Fibroblast of mammary gland (primary cell): Measurements from ENCODE around the gene SLC38A5.
"Not testable (repeated sequence)": the region's sequence is repeated elsewhere in the genome, so short reads cannot be mapped to it uniquely, and the experiment has no call there.

ENCODE experiments used
- DNase-seq: peaks from one replicate; pipeline ENCODE4 v3.0.0-alpha.2; 2010; ENCODE audit warnings: low read depth
- H3K4me3 ChIP-seq: 2 replicates; pipeline ENCODE4 v1.5.1; 2011; ENCODE audit warnings: low read depth, mild to moderate bottlenecking, low read length, moderate library complexity; ENCODE audit not compliant: control insufficient read depth
- TF ChIP-seq, protein P1 (sequence below): conservative IDR thresholded peaks from 2 replicates; pipeline ENCODE4 v1.5.1; 2011; ENCODE audit warnings: low read depth, low read length, inconsistent platforms; ENCODE audit not compliant: control insufficient read depth, insufficient read depth

SLC38A5 gene

DNA sequence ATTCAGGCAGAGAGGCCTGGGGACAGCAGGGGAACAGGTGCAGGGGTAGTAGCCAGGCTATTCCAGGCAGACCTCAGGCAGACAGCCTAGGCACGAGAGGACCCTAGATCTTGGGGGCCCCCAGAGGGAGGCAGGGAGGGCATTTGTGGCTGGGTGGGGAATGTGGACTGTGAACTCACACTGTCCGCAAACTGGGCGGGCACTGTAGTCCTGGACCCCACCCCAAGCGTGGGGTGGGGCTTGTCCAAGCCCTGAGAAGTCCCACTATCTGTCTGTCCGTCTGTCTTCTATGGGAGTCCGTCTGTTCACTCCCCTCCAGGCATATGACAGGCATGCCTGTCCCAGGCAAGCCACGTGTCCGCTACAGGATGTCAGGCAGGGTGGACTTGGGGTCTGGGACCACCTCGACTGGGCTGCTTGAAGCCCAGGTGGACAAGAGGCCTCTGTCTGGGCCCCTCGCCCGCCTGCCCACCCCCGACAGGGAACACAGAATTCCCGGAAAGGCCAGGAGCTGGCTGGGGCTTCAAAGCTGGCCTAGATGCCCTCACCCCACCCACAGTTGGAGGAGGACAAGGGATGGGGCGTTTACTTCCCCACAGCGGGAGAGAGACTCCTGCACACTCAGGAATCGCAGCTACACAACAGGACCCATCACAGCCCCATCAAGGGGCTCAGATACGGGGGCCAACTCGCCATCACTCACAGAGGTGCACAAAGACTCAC, at the start of gene SLC38A5:
TSS of gene SLC38A5 (minus strand) at position 151 of the 723 bp plus-strand sequence. CDS start 2,336 bp downstream, outside the sequence.
- TF ChIP-seq, protein P1, sequence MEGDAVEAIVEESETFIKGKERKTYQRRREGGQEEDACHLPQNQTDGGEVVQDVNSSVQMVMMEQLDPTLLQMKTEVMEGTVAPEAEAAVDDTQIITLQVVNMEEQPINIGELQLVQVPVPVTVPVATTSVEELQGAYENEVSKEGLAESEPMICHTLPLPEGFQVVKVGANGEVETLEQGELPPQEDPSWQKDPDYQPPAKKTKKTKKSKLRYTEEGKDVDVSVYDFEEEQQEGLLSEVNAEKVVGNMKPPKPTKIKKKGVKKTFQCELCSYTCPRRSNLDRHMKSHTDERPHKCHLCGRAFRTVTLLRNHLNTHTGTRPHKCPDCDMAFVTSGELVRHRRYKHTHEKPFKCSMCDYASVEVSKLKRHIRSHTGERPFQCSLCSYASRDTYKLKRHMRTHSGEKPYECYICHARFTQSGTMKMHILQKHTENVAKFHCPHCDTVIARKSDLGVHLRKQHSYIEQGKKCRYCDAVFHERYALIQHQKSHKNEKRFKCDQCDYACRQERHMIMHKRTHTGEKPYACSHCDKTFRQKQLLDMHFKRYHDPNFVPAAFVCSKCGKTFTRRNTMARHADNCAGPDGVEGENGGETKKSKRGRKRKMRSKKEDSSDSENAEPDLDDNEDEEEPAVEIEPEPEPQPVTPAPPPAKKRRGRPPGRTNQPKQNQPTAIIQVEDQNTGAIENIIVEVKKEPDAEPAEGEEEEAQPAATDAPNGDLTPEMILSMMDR, result no peak

DNA sequence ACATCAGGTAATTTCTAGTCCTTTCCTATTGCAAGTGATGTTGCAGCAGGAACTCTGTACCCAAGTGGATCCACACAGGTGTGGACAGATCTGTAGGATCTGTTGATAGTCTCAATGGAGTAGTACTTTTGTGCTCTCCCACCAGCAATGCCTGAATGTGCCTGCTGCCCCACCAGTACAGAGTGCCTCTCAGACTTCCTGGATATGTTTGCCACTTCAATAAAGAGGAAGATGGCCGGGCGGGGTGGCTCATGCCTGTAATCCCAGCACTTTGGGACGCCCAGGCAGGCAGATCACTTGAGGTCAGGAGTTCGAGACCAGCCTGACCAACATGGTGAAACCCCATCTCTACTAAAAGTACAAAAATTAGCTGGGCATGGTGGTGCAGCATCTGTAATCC, 49.4 kb upstream of the SLC38A5 start:
- H3K4me3 ChIP-seq, DNase-seq: not testable (repeated sequence)

More for the DNA sequence above, at the start of gene SLC38A5:
- DNase-seq, result no peak
- H3K4me3 ChIP-seq, result no peak within 1 kb of the TSS

DNA sequence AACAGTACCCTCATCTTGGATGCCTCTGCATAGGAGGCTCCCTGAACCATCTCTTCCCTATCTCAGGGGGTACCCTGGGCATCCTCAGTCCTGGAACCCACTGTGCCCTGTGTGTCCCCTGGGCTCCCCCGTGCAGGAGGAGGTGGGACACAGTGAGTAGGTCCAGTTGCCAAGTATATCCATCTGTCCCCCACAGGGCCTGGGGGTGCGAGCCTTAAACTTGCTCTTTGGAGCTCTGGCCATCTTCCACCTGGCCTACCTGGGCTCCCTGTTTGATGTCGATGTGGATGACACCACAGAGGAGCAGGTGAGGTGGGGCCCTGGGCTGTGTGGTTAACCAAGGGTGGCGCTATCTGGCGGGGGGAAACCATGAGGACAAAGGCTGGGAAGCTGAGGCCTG, 46.9 kb upstream of the SLC38A5 start:
- no peak overlapping the region for H3K4me3 ChIP-seq
- no peak for DNase-seq

DNA sequence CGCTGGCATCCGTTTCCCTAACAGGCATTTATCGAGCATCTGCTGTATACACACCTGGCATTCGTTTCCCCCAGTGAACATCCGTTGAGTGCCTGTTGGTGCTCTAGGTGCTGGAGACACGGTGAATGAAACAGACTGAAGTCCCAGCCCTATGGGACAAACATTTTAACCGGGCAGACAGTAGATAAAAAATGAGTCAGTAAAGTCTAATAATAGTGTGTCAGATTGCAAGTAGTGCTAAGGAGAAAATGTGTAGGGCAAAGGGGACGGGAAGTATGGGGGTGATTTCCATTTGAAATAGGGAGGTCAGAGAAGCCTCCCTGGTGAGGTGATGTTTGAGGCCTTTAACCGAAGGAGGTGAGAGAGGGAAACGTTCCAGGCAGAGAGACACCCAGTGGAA, 46.2 kb upstream of the SLC38A5 start:
- TF ChIP-seq, protein P1, result no peak
- H3K4me3 ChIP-seq, result no peak overlapping the region
- no peak for DNase-seq

More for the DNA sequence above, 46.9 kb upstream of the SLC38A5 start:
- TF ChIP-seq, protein P1, result no peak

DNA sequence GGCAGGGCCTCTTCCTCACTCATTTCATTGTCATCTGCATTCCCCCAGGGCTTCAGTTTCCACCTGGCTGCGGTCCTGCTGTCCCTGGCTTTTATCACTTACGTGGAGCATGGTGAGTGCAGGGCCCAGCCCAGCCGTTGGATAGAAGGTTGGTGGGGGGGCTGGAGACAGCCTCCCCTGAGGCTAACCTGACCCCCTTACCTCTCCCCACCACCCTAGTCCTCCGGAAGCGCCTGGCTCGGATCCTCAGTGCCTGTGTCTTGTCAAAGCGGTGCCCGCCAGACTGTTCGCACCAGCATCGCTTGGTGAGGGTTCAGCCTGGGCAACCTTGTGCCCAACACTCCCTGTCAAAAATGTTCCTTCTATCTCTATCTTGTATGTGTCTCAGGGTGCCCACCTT, 45.8 kb upstream of the SLC38A5 start:
- no peak overlapping the region for H3K4me3 ChIP-seq
- TF ChIP-seq, protein P1, result no peak
- DNase-seq, result no peak

DNA sequence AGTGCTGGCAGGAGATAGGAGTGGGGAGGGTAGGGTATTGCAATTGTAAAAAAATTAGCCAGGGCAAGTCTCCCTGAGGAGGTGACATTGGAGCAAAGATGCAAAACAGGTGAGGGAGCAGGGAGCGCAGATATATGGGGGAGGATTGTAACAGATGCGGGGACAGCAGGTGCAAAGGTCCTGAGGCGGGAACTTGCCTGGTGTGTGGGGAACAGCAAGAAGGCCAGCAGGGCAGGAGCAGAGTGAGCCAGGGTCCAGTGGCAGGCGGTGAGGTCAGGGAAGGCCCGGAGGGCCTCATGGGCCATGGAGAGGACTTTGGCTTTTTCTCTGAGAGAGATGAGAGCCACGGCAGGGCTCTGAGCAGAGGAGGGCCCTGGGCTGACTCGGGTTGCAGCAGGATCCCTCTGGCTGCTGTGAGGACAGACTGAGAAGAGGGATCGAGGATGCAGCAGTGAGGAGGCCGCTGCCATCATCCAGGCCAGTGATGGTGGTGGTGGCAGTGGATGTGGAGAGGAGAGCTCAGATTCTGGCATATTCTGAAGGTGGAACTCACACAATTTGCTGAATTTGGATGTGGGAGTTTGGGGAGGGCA, 44.9 kb upstream of the SLC38A5 start:
- DNase-seq, result no peak
- H3K4me3 ChIP-seq, result no peak overlapping the region
- TF ChIP-seq, protein P1, result no peak

DNA sequence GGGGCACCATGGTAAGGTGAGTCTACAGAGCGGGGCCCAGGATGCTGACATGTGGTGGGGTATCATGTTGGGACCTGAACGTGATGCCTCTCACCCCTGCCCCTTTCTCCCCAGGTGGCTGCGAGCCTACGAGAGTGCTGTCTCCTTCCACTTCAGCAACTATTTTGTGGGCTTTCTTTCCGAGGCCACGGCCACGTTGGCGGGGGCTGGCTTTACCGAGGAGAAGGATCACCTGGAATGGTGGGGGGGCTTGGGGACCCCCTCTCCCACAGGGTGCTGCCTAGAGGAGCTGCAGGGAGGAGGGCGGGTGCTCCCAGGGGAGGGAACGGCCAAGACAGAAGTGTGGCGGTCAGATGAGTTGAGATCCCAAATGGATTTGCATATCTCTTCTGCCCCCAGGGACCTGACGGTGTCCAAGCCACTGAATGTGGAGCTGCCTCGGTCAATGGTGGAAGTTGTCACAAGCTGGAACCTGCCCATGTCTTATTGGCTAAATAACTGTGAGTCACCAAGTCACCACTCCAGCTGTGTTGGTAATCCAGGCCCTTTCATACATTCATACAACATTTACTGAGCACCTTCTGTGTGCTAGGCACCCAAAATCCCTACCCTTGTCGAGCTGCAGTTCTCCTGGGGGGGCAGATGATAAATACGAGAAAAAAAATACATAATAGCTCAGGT, 44.2 kb upstream of the SLC38A5 start:
- no peak for DNase-seq
- no peak overlapping the region for H3K4me3 ChIP-seq
- TF ChIP-seq, protein P1, result no peak
